DMS153 treated with DMSO at 0.1 percent for 48 hours (cell line): Measurements from ENCODE around the gene KPNA3.
"Not testable (repeated sequence)": the region's sequence is repeated elsewhere in the genome, so short reads cannot be mapped to it uniquely, and the experiment has no call there.

Source experiments
- DNase-seq: peaks from one replicate; lab custom pipeline; 2025; ENCODE audit not compliant: unreplicated experiment; lab: John Stamatoyannopoulos, UW

KPNA3 gene

DNA sequence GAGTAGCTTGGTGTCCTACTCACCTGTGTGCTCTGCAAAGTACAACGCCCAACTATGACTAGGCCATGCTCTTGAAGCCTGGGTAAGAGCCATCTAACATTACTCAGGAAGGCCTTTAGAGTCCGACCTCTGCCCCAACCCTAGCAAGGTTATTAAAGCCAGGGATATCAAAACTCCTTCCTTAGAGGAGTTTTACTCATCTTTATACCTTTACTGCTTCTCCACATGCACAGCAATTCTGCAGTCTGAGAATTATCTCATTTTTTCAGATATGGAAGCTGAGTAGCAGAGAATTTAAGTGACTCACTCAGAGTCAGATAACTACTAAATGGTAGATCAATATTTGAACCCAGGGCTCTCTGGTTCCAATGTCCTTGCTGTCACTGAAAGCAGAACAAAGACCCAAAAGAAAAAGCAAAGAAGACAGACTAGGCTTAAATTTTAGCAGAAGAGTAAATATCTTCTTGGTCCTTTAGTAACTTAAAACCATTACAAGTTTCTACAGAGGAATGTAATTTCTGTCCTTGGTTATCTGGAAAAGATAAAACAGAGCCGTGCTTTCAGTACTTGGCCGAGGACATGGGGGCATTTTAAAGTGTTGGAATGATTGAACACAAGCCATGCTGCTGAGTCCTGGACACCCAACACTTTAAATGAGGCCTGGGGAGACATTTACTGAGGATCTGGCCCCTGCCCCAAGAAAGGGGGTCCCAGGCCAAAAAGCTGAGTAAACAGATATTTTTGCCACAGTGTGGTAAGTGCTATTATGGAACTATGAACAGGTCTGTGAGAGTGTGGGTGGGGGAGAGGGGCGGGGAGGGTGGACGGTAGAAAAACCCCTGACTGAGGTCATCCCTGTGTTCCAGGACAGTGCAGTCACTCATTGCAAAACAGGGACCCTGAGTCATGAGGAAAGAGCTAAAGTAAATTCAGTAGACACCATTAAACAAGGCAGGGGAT lies 18.4 kb upstream of the KPNA3 start:
- DNase-seq: no peak

DNA sequence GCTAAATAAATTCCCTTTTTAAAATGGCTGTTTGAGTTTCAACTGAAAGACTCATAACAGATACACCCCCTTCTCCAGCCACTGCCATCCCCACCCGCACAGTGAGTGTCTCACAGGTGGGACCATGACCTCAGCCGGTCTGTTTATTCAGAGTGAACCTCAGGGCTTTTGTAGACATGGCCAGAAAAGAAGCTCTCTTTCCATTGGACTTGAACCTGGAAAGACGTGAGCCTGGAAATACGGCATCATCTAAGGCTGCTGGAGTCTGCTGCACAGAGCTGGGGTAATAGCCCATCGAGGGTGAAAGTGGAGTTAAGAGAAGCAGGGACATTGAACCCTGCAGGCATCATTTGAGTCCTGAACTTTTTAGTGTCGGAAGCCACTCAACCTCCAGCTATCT lies 15.2 kb upstream of the KPNA3 start:
- DNase-seq: no peak

DNA sequence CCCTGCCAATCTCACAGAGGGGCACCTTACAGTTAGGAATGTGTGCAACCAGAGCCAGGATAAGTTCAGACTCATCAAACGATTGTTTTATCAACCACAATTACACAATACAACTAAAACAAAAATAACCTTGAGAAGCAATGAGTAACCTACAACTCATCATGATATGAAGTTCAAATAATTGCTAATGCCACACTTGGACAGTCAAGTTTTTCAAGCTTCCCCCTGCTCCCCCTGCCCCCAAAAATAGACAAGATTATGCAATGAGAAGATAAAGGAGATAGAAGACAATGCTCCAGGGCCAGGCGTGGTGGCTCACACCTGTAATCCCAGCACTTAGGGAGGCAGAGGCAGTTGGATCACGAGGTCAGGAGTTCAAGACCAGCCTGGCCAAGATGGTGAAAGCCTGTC lies 13.6 kb upstream of the KPNA3 start:
- no peak for DNase-seq

DNA sequence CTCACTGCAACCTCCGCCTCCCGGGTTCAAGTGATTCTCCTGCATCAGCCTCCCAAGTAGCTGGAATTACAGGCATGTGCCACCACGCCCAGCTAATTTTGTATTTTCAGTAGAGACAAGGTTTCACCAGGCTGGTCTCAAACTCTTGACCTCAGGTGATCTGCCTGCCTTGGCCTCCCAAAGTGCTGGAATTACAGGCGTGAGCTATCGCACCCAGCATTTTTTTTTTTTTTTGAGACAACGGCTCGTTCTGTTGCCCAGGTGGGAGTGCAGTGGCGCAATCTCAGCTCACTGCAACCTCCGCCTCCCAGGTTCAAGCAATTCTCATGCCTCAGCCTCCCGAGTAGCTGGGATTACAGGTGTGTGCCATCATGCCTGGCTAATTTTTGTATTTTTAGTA lies 10.6 kb upstream of the KPNA3 start:
- DNase-seq: not testable (repeated sequence)

GRCh38 chr13:49802426-49802825 lies 9.9 kb upstream of the KPNA3 start:
- no peak for DNase-seq

DNA sequence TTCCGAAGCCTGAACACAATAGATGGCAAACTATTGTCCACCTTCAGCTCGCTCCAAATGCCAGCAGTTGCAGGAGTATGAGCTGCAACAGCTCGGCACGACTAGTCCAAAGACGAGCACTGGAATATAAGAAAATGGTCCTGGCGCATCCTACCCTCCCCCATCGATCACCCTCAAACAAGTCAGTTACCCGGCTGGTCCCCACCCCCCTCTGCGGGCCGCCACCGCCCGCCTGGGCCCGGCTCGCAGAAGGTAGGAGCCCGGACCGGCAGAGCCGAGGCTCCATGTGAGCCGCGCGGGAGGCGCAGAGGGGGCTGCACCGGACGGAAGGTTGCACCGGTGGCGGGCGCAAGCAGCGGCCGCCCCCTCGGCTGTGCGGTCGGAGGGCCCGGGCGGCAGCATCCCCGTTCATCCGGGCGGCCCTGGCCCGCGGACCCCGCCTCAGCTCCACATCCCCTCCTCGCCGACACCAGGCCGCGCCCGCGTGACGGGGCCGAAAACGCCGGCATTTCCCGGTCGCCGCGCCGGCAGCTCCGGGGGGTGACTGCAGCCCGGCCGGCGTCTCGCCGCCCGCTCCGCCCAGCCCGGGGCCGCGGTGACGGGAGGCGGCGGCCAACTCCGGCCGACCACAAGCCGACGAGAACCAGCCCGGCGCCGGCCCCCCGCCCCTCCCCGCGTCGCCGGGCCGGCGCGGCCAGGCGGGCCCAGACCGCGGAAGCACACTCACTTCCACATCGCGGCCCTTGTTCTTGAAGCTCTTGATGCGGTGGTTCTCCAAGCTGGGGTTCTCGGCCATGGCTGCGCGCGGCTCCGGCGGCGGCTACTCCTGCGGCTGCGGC lies 552 bp downstream of the KPNA3 start:
- no peak for DNase-seq

DNA sequence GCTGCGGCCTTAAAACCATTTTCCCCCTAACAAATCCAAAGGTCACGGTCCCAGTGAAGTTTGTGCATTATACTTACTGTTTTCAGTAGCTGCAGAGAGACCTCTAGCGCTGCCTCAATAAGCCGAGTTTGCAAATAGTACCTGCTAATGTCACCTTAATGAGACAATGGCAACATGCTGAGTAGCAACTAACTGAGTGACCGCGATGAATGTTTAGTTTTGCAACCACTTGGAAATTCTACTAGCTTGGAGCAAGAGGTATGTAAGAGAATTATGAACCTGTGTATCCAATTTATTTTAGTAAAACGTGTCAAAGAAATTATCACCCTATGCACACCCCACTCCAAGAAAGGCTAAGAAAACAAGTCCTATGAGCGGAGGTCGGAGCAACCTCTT lies 1.2 kb downstream of the KPNA3 start:
- DNase-seq: peak; percentile 22

- no peak for DNase-seq
Measured at GRCh38 chr13:49789968-49790367, 2.5 kb downstream of the KPNA3 start.

DNA sequence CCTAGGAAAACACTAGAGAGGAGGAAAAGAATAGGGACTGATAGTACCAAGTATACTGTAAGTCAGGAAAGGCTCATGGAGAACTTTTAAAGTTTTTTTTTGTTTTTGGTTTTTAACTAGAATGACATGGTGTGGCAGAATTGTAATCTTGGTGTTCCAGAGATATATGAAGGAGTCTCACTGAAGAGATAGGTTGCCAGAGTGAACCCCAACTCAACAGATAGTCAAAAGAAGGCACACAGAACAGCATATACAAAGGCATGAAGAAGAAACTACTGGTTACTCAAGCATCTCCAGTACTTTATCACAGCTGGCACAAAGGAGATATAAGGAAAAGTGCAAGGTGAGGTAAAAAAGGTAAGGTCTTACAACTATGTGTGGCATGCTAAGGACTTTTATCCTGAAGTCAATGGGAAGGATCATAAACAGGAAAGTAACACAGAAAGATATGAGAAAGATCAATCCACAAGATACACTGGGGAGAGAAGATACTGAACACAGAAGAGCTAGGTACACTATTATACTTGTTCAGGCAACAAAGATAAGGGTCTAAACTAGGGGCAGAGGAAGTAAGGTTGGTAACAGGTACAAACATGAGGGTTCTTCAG lies 6.0 kb downstream of the KPNA3 start:
- no peak for DNase-seq

DNA sequence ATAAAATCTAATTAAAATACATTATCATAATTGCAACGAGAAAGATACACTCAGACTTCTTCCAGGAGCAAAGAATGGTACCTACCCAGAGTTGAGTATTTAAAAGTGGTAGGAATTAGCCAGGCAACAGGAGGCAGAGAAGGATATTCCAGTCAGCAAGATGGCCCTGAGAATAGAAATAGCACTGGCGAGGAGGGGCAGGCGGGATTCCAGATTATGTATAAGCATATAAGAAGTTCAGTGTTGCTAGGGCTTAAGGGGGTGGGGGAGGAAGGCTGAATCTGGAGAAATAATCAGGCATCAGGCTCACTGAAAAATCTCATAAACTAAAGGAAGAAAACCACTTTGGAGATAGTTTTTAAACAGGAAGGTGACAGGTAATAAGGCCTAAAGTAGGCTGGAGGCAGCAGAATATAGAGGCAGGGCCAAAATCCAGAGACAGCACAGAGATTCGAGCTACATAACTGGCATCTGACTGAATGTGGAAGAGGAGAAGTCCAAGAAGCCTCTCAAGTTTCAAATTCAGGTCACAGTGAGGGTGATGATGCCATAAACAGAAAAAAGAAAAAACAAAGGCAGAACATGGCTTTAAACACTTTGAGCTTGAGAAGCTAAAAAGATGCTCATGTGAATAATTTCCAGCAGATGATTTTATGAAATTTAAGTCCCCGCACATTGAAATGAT lies 7.5 kb downstream of the KPNA3 start:
- DNase-seq: no peak

- DNase-seq: no peak
Measured at GRCh38 chr13:49783865-49784264, 8.6 kb downstream of the KPNA3 start.

DNA sequence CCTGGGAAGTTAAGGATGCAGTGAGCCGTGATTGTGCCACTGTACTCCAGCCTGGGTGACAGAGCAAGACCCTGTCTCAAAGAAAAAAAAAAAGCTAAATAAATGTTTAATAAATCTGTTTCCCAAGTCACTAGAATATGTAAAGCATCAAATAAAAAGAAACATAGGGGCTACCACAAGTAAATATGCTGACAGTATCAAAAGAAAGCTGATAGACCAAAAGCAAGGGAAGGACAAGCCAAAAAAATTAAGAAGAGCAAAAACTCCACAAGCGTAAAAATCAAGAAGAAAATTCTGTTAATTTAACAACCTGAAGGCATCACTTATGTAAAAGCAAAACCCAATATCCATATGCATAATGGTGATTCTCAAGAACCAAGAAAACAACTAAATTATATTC lies 9.7 kb downstream of the KPNA3 start:
- no peak for DNase-seq

DNA sequence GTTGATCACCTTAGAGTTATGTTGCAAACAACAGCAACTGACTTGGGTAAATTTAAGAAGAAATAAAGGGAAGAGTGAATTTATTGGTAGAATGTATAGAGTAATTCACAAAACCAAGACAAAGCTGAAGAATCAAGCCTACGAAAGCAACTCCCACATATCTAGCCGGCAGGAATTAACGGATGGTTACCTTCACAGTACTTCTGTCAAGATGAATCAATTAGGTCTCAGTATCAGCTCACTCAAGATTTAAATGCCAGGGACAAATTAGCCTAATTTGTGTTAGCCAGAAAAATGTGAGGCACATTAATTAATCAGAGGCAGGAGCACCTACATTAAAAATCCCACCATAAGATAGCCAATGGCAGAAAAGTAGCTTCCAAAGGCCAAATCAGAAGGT lies 10.7 kb downstream of the KPNA3 start:
- DNase-seq: no peak

DNA sequence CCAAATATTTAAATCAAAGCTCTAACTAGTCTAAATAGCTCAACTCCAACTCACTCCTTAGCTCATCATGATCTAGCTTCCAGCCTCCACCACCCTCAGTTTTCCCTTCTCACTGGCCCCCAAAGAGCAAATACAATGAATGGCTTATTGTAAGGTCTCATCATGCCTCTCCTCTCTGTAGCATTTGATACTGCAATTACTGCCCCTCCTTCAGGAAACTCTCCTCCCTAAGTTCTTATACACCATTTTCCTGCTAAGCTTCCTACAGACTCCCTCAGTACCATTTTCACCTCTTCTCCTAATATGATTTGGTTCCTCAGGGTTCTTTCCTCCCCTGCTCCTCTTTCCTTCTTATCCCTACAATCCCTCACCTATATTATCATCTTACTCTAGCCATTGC lies 12.8 kb downstream of the KPNA3 start:
- DNase-seq: no peak

- no peak for DNase-seq
Measured at GRCh38 chr13:49777746-49778614, 14.5 kb downstream of the KPNA3 start.

GRCh38 chr13:49776871-49777270 lies 15.6 kb downstream of the KPNA3 start:
- DNase-seq: no peak

- DNase-seq: no peak
Measured at GRCh38 chr13:49774376-49775005, 18.0 kb downstream of the KPNA3 start.

DNA sequence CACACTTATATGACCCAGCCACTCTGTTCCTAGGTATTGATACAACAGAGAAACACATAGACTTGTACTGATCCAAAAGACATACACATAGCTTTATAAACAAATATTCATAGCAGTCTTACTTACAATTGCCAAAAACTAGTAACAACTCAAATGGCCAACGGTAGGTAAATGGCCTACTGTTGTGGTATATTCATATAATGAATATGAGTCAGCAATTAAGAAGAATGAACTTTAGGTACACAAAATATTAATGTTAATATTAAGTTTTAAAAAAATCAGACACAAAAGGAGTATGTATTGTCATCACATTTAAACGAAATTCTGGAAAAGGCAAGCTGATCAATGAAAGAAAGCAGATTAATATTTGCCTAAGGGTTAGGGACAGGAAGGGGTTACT lies 19.7 kb downstream of the KPNA3 start:
- no peak for DNase-seq

GRCh38 chr13:49761811-49762210 lies 30.7 kb downstream of the KPNA3 start:
- DNase-seq: not testable (repeated sequence)

DNA sequence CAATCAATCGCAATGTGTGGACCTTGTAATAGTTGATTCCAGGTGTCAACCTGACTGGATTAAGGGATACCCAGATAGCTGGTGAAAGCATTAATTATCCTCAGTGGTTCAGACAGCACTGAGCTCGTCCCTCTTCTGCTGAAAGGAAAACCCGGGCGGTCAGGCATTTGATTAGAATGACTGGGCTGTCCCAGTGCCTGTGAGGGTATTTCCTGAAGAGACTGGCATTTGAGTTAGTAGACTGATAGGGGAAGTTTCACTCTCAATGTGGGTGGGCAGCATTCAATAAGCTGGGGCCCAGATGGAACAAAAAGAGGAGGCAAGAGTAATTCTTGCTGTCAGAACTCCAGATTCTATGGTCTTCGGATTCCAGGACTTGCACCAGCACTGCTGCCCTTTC lies 31.9 kb downstream of the KPNA3 start:
- DNase-seq: no peak
